Liver (tissue), 9 donors: ENCODE measurements around the gene HOXA7. TPM values are rescaled to one million over a fixed set of nuclear protein-coding genes. Genes with fewer than 3 reads are reported as not detected.

Source experiments
- DNase-seq: peaks from one replicate; pipeline ENCODE4 v3.0.0-alpha.2; 2017; ENCODE audit warnings: low spot score
- H3K27ac ChIP-seq, 2 donors: one replicate each; pipeline ENCODE4 v1.7.0; 2013; ENCODE audit warnings: inconsistent platforms in 2 of 2, low read length in 2 of 2, control low read depth in 1 of 2, low read depth in 1 of 2, mild to moderate bottlenecking in 1 of 2
- H3K27me3 ChIP-seq, 4 donors: one replicate each; pipeline versions ENCODE4 v1.6.1 to v1.7.0; 2013; ENCODE audit warnings: low read length in 3 of 4, inconsistent platforms in 1 of 4, mild to moderate bottlenecking in 1 of 4, moderate library complexity in 1 of 4; ENCODE audit not compliant: control insufficient read depth in 4 of 4, insufficient read depth in 4 of 4
- H3K36me3 ChIP-seq, 4 donors: one replicate each; pipeline versions ENCODE4 v1.6.1 to v1.7.0; 2013; ENCODE audit warnings: low read length in 3 of 4, mild to moderate bottlenecking in 3 of 4, low read depth in 1 of 4, moderate library complexity in 1 of 4; ENCODE audit not compliant: control insufficient read depth in 4 of 4, insufficient read depth in 3 of 4
- H3K4me1 ChIP-seq, 4 donors: one replicate each; pipeline versions ENCODE4 v1.6.1 to v1.7.0; 2013; ENCODE audit warnings: low read length in 3 of 4, mild to moderate bottlenecking in 3 of 4, moderate library complexity in 1 of 4; ENCODE audit not compliant: control insufficient read depth in 4 of 4, insufficient read depth in 4 of 4
- H3K4me3 ChIP-seq, 3 donors: one replicate each; pipeline versions ENCODE4 v1.6.1 to v1.7.0; 2013; ENCODE audit warnings: low read length in 3 of 3, control low read depth in 1 of 3, low read depth in 1 of 3, mild to moderate bottlenecking in 1 of 3
- H3K9ac ChIP-seq, 2 donors: one replicate each; pipeline ENCODE4 v1.7.0; 2013; ENCODE audit warnings: low read length in 2 of 2, mild to moderate bottlenecking in 2 of 2, moderate library complexity in 2 of 2, control low read depth in 1 of 2, low read depth in 1 of 2
- H3K9me3 ChIP-seq, 4 donors: one replicate each; pipeline versions ENCODE4 v1.6.1 to v1.7.0; 2013; ENCODE audit warnings: low read length in 3 of 4; ENCODE audit not compliant: control insufficient read depth in 4 of 4
- EGR1 ChIP-seq, 2 donors: IDR thresholded peaks; 2 replicates each; pipeline ENCODE4 v1.6.1; 2016 to 2018; ENCODE audit warnings: antibody characterized with exemption in 2 of 2, low read depth in 2 of 2
- FOXA1 ChIP-seq: IDR thresholded peaks from 2 replicates; pipeline ENCODE4 v1.6.1; 2016; ENCODE audit warnings: antibody characterized with exemption
- FOXA2 ChIP-seq: IDR thresholded peaks from 2 replicates; pipeline ENCODE4 v1.6.1; 2016; ENCODE audit warnings: antibody characterized with exemption
- GABPA ChIP-seq, 2 donors: IDR thresholded peaks in 1 of 2; conservative IDR thresholded peaks in 1 of 2; 2 replicates each; pipeline ENCODE4 v1.6.1; 2016; ENCODE audit warnings: antibody characterized with exemption in 2 of 2, mild to moderate bottlenecking in 1 of 2, moderate library complexity in 1 of 2
- HNF4A ChIP-seq, 2 donors: conservative IDR thresholded peaks; 2 replicates each; pipeline ENCODE4 v1.6.1; 2016; ENCODE audit warnings: antibody characterized with exemption in 2 of 2, mild to moderate bottlenecking in 2 of 2
- HNF4G ChIP-seq: IDR thresholded peaks from 2 replicates; pipeline ENCODE4 v1.6.1; 2016; ENCODE audit warnings: antibody characterized with exemption
- JUND ChIP-seq, 2 donors: IDR thresholded peaks; 2 replicates each; pipeline ENCODE4 v1.6.1; 2016; ENCODE audit warnings: antibody characterized with exemption in 2 of 2
- NR2F2 ChIP-seq: IDR thresholded peaks from 2 replicates; pipeline ENCODE4 v1.6.1; 2016; ENCODE audit warnings: antibody characterized with exemption
- RXRA ChIP-seq, 2 donors: IDR thresholded peaks; 2 replicates each; pipeline ENCODE4 v1.6.1; 2017 to 2018; ENCODE audit warnings: antibody characterized with exemption in 2 of 2, mild to moderate bottlenecking in 1 of 2
- TAF1 ChIP-seq: conservative IDR thresholded peaks from 2 replicates; pipeline ENCODE4 v1.6.1; 2016; ENCODE audit warnings: antibody characterized with exemption, mild to moderate bottlenecking
- WGBS: extraction: QIAGEN DNeasy Blood & Tissue Kit; methylation state at CpG from one replicate; pipeline ENCODE4 v1.1.7; 2013; 5-methylcytosine and 5-hydroxymethylcytosine counted together
- polyA plus RNA-seq, 2 donors: library from polyadenylated mRNA; stranded (reverse) in 1 of 2; unstranded in 1 of 2; fragments of 200-250 nt in 1 of 2; fragments of >200 nt in 1 of 2; fragmentation: Nextera tagmentation in 1 of 2; extraction: Ambion mirVana in 1 of 2; gene quantifications; one replicate each; pipeline versions ENCODE4 v1.2.1 to v1.2.3, GENCODE V29; 2013 to 2015
- total RNA-seq, 2 donors: library from RNA; depleted of rRNA; stranded (reverse); fragments of >200 nt; gene quantifications; one replicate each; pipeline ENCODE4 v1.2.3, GENCODE V29; 2014
- TF ChIP-seq, protein P1 (sequence below): IDR thresholded peaks from 2 replicates; pipeline ENCODE4 v1.6.1; 2016; ENCODE audit warnings: antibody characterized with exemption
- TF ChIP-seq, protein P2 (sequence below): IDR thresholded peaks from 2 replicates; pipeline ENCODE4 v1.6.1; 2016; ENCODE audit warnings: antibody characterized with exemption
- TF ChIP-seq, protein P3 (sequence below): fragments of 150-350 bp; IDR thresholded peaks from 2 replicates; pipeline ENCODE4 v1.5.1; 2017; ENCODE audit warnings: improper control_type of control experiment, low read depth, low read length; ENCODE audit not compliant: missing input control
- TF ChIP-seq, protein P4 (sequence below): IDR thresholded peaks from 2 replicates; pipeline ENCODE4 v1.6.1; 2016; ENCODE audit warnings: antibody characterized with exemption, mild to moderate bottlenecking
- TF ChIP-seq, protein P5 (sequence below): IDR thresholded peaks from 2 replicates; pipeline ENCODE4 v1.6.1; 2016; ENCODE audit warnings: antibody characterized with exemption
- donor health status: healthy.
- donor health status: healthy.
- donor health status: healthy.
- donor health status: healthy.
- donor health status: healthy.

HOXA7 gene
- total and polyA plus RNA-seq, 4 donors = under 0.01 to 0.05 TPM; not detected in 2

DNA sequence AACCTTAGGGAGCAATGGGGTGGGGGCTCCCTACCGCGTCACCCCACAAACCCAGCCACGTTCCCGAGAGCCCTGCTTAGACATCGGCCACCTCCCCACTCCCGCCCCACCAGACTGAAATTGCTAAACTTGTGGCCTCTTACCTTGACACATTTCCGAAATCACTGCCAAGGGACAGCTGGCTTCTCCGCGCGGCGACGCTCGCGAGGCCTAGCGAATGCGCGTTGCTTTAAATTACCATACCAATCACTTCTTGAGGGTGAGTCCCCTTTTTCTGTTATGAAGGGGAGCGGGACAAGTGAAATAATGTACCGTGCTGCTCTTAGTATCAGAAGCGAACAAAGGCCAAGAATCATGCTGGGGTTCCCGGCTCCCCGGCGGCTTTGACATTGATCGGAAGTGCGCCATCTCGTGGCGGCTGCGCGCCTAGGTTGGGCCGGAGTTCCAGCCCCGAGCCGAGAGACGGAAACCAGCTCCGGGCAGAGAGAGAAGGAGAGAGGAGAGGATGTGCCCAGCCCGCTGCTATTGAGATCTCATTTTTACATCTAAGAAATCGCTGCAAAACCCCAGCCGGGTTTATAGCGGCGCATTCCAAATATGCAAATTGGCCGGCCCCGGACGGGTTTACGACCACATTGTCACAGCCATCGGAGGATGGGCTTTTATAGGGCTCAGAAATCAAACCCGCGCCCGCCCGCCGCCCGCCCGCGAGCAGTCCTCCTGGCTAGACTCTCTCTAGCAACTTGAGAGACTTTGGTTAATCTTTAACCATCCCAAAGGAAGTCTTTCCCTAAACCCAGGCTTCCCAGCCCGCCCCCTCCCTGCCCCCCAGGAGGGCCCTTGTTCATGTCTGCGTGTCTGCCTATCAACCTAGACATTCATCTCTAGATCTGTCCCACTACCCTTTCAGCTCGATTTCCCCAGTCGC, 23.3 kb upstream of the HOXA7 start:
- H3K4me1 ChIP-seq = peaks cover 2 to 19% (median 13%) of the 10 kb centered on the region in 4 donors
- 9% methylated on average over 56 of the region's 56 CpGs for WGBS
- H3K9ac ChIP-seq = no peak overlapping the region
- peaks cover 18 to 68% (median 24%) of the 10 kb centered on the region in 4 donors for H3K27me3 ChIP-seq
- TF ChIP-seq RXRA (IDR thresholded peaks at IDR 0.05) = no peak
- TF ChIP-seq FOXA2 = no peak
- TF ChIP-seq, protein P1, sequence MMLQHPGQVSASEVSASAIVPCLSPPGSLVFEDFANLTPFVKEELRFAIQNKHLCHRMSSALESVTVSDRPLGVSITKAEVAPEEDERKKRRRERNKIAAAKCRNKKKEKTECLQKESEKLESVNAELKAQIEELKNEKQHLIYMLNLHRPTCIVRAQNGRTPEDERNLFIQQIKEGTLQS = no peak
- TF ChIP-seq TAF1 = no peak
- TF ChIP-seq, protein P2, sequence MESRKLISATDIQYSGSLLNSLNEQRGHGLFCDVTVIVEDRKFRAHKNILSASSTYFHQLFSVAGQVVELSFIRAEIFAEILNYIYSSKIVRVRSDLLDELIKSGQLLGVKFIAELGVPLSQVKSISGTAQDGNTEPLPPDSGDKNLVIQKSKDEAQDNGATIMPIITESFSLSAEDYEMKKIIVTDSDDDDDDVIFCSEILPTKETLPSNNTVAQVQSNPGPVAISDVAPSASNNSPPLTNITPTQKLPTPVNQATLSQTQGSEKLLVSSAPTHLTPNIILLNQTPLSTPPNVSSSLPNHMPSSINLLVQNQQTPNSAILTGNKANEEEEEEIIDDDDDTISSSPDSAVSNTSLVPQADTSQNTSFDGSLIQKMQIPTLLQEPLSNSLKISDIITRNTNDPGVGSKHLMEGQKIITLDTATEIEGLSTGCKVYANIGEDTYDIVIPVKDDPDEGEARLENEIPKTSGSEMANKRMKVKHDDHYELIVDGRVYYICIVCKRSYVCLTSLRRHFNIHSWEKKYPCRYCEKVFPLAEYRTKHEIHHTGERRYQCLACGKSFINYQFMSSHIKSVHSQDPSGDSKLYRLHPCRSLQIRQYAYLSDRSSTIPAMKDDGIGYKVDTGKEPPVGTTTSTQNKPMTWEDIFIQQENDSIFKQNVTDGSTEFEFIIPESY = no peak
- no peak for TF ChIP-seq JUND (IDR thresholded peaks at IDR 0.05)
- TF ChIP-seq, protein P3, sequence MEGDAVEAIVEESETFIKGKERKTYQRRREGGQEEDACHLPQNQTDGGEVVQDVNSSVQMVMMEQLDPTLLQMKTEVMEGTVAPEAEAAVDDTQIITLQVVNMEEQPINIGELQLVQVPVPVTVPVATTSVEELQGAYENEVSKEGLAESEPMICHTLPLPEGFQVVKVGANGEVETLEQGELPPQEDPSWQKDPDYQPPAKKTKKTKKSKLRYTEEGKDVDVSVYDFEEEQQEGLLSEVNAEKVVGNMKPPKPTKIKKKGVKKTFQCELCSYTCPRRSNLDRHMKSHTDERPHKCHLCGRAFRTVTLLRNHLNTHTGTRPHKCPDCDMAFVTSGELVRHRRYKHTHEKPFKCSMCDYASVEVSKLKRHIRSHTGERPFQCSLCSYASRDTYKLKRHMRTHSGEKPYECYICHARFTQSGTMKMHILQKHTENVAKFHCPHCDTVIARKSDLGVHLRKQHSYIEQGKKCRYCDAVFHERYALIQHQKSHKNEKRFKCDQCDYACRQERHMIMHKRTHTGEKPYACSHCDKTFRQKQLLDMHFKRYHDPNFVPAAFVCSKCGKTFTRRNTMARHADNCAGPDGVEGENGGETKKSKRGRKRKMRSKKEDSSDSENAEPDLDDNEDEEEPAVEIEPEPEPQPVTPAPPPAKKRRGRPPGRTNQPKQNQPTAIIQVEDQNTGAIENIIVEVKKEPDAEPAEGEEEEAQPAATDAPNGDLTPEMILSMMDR = peak; percentile 52
- TF ChIP-seq, protein P4, sequence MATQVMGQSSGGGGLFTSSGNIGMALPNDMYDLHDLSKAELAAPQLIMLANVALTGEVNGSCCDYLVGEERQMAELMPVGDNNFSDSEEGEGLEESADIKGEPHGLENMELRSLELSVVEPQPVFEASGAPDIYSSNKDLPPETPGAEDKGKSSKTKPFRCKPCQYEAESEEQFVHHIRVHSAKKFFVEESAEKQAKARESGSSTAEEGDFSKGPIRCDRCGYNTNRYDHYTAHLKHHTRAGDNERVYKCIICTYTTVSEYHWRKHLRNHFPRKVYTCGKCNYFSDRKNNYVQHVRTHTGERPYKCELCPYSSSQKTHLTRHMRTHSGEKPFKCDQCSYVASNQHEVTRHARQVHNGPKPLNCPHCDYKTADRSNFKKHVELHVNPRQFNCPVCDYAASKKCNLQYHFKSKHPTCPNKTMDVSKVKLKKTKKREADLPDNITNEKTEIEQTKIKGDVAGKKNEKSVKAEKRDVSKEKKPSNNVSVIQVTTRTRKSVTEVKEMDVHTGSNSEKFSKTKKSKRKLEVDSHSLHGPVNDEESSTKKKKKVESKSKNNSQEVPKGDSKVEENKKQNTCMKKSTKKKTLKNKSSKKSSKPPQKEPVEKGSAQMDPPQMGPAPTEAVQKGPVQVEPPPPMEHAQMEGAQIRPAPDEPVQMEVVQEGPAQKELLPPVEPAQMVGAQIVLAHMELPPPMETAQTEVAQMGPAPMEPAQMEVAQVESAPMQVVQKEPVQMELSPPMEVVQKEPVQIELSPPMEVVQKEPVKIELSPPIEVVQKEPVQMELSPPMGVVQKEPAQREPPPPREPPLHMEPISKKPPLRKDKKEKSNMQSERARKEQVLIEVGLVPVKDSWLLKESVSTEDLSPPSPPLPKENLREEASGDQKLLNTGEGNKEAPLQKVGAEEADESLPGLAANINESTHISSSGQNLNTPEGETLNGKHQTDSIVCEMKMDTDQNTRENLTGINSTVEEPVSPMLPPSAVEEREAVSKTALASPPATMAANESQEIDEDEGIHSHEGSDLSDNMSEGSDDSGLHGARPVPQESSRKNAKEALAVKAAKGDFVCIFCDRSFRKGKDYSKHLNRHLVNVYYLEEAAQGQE = no peak
- TF ChIP-seq FOXA1 = no peak
- peaks cover 0 to 1% (median 0%) of the 10 kb centered on the region in 4 donors for H3K9me3 ChIP-seq
- no peaks in the 10 kb centered on the region for H3K36me3 ChIP-seq
- DNase-seq = peak; percentile 74
- no peak overlapping the region for H3K4me3 ChIP-seq
- no peak overlapping the region for H3K27ac ChIP-seq

DNA sequence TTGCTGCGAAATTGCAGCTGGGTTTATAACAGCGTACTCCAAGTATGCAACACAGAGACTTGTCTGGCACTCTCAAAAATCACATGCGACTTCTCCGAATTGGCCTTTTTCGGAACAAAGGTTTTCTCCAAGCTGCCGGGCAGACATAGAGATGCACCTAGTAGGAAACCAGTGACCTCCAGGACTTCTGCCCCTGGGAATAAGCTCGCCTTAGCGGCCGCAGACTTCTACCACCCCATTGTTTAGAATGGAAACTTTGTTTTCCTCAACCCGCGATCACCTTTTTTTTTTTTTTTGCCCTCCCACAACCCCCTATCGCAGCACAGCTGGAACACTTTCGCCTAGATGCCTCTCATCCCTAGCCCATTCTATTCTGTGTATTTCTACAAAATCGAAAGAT, 22.6 kb upstream of the HOXA7 start:
- Histone ChIP-seq H3K9me3 (no peaks in the 10 kb centered on the region), H3K27ac (no peak overlapping the region), H3K4me1 (peaks cover 2 to 16% (median 9%) of the 10 kb centered on the region in 4 donors), H3K4me3 (no peak overlapping the region), H3K36me3 (no peaks in the 10 kb centered on the region), H3K27me3 (peaks cover 23 to 71% (median 25%) of the 10 kb centered on the region in 4 donors), H3K9ac (no peak overlapping the region)
- WGBS = 33% methylated on average over 14 of the region's 14 CpGs
- no peak for DNase-seq
- TF ChIP-seq, protein P1 = no peak
- TF ChIP-seq FOXA1 (no peak), JUND (IDR thresholded peaks at IDR 0.05) (no peak), TAF1 (no peak), HNF4A (conservative IDR thresholded peaks at IDR 0.05) (no peak), GABPA (IDR thresholded peaks at IDR 0.05 in 1 of 2, conservative IDR thresholded peaks at IDR 0.05 in 1 of 2) (no peak), EGR1 (IDR thresholded peaks at IDR 0.05; ENCODE audit: low read depth in 2 of 2) (no peak), HNF4G (no peak), NR2F2 (no peak)
- TF ChIP-seq, protein P4 = no peak
- TF ChIP-seq, protein P5, sequence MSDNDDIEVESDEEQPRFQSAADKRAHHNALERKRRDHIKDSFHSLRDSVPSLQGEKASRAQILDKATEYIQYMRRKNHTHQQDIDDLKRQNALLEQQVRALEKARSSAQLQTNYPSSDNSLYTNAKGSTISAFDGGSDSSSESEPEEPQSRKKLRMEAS = no peak
